PC-9 (cell line): Measurements from ENCODE around the gene SPDYE5. TPM values are rescaled to one million over a fixed set of nuclear protein-coding genes. Genes with fewer than 3 reads are reported as not detected.
A peak's percentile ranks its signal among the peaks of the same experiment; 100 is the strongest.
"Not testable (repeated sequence)": the region's sequence is repeated elsewhere in the genome, so short reads cannot be mapped to it uniquely, and the experiment has no call there.

Experiments used
- BruUV-seq: library from RNA; stranded (reverse); fragments of 400-500 nt; replicated peaks from 2 replicates; lab custom pipeline; 2021; lab: Mats Ljungman, UMichigan
- CTCF ChIA-PET: fragments of 300-600 bp; sonication (Branson Sonifier 250); formaldehyde crosslinking; loops from one replicate; lab custom pipeline; 2022; ENCODE audit warnings: antibody characterized with exemption; lab: Charles Lee
- POLR2A ChIA-PET: fragments of 300-600 bp; sonication (Branson Sonifier 250); formaldehyde crosslinking; loops from one replicate; lab custom pipeline; 2022; ENCODE audit warnings: antibody characterized with exemption; ENCODE audit not compliant: unreplicated experiment; lab: Charles Lee
- DNase-seq, 2 experiments: peaks; one replicate each; pipeline versions ENCODE4 v3.0.0 to v3.0.0-alpha.2; 2015 to 2022; ENCODE audit warnings: mixed read lengths in 1 of 2
- H2AFZ ChIP-seq: fragments of 200-600 bp; sonication (generic); 2 replicates; pipeline ENCODE4 v1.8.1; 2017; ENCODE audit warnings: antibody characterized with exemption
- H3F3A ChIP-seq: fragments of 200-600 bp; sonication (generic); 2 replicates; pipeline ENCODE4 v1.8.1; 2017; ENCODE audit warnings: antibody characterized with exemption, mild to moderate bottlenecking, low read depth; ENCODE audit not compliant: insufficient read depth
- H3K27ac ChIP-seq: fragments of 200-600 bp; sonication (generic); 2 replicates; pipeline ENCODE4 v1.6.1; 2016; ENCODE audit warnings: mixed run types
- H3K27me3 ChIP-seq: fragments of 200-600 bp; sonication (generic); 2 replicates; pipeline ENCODE4 v1.6.1; 2016; ENCODE audit warnings: low read depth, mixed run types; ENCODE audit not compliant: insufficient read depth
- H3K36me3 ChIP-seq: fragments of 200-600 bp; sonication (generic); 2 replicates; pipeline ENCODE4 v1.6.1; 2016; ENCODE audit warnings: low read depth, mixed run types
- H3K4me1 ChIP-seq: fragments of 200-600 bp; sonication (generic); replicated peaks from 2 replicates; pipeline ENCODE4 v1.6.1; 2016; ENCODE audit warnings: mixed run types; ENCODE audit not compliant: insufficient read depth
- H3K4me2 ChIP-seq: fragments of 200-600 bp; sonication (generic); 2 replicates; pipeline ENCODE4 v1.6.1; 2017; ENCODE audit warnings: mixed run types
- H3K4me3 ChIP-seq: fragments of 200-600 bp; sonication (generic); 2 replicates; pipeline ENCODE4 v1.6.1; 2016; ENCODE audit warnings: mixed run types
- H3K79me2 ChIP-seq: fragments of 200-600 bp; sonication (generic); 2 replicates; pipeline ENCODE4 v1.6.1; 2017; ENCODE audit warnings: low read depth, mixed run types
- H3K9me2 ChIP-seq: fragments of 200-600 bp; sonication (generic); 2 replicates; pipeline ENCODE4 v1.8.1; 2017; ENCODE audit warnings: mild to moderate bottlenecking; ENCODE audit not compliant: insufficient read depth
- H3K9me3 ChIP-seq: fragments of 200-600 bp; sonication (generic); 2 replicates; pipeline ENCODE4 v1.8.1; 2016; ENCODE audit warnings: low read depth; ENCODE audit not compliant: insufficient read depth
- H4K20me1 ChIP-seq: fragments of 200-600 bp; sonication (generic); 2 replicates; pipeline ENCODE4 v1.8.1; 2017; ENCODE audit not compliant: insufficient read depth
- intact Hi-C: fragments of 100-400 bp; cut with micrococcal nuclease; formaldehyde crosslinking; loops from one replicate; pipeline ENCODE4 v1.10.0; 2022; ENCODE audit not compliant: unreplicated experiment
- total RNA-seq: library from RNA; stranded (reverse); gene quantifications from 2 replicates; pipeline ENCODE4 v1.2.3, GENCODE V29; 2021

Gene SPDYE5
- total RNA-seq, 1 experiment from 2014 or later, result not detected

DNA sequence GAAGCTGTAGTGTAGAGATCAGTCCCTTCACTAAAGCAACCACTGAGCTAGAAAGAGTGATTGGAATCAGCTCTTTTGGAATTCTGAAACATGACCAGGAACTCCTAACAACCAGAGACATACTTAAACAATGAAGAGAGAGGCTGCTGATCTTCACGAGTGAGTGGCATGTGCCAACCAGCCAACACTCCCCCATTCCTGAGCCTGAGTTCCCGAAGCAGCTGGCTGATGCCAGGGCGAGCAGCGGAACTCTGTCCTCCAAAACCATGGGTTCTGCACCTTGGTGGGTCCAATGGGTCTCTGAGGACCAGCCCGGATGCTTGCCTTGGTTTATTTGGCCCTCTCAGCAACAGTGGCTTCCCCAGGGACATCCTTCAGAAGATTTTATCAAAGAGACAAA is 31.6 kb upstream of the SPDYE5 start:
- H3K79me2 ChIP-seq, H3K36me3 ChIP-seq, BruUV-seq, H3K27me3 ChIP-seq, H3K4me3 ChIP-seq, H3K9me3 ChIP-seq, DNase-seq, H3K4me2 ChIP-seq, H2AFZ ChIP-seq, POLR2A ChIA-PET, H3K9me2 ChIP-seq, CTCF ChIA-PET, intact Hi-C loops, H3F3A ChIP-seq, H3K27ac ChIP-seq, H4K20me1 ChIP-seq, H3K4me1 ChIP-seq: not testable (repeated sequence)

DNA sequence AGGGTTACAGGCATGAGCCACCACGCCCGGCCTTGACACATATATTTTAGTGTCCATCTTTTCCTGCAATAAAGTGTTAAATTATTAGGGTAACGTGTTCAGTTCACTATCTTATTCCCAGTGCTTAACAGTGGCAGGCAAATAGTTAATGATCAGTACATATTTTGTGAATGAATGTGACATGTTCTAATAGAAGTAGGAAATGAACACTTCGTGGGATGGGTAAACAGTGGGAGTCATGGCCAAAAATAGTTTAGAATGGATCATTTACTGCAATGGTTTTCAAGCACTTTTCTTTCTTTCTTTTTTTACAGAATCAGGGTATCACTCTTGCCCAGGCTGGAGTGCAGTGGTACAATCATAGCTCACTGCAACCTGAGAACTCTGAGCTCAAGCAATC is 22.0 kb upstream of the SPDYE5 start:
- H3K9me3 ChIP-seq, H3K79me2 ChIP-seq, H3F3A ChIP-seq, H3K4me3 ChIP-seq, intact Hi-C loops, H3K9me2 ChIP-seq, DNase-seq, H4K20me1 ChIP-seq, H2AFZ ChIP-seq, POLR2A ChIA-PET, H3K4me2 ChIP-seq, H3K27ac ChIP-seq, CTCF ChIA-PET, H3K27me3 ChIP-seq, H3K36me3 ChIP-seq, H3K4me1 ChIP-seq, BruUV-seq: not testable (repeated sequence)

DNA sequence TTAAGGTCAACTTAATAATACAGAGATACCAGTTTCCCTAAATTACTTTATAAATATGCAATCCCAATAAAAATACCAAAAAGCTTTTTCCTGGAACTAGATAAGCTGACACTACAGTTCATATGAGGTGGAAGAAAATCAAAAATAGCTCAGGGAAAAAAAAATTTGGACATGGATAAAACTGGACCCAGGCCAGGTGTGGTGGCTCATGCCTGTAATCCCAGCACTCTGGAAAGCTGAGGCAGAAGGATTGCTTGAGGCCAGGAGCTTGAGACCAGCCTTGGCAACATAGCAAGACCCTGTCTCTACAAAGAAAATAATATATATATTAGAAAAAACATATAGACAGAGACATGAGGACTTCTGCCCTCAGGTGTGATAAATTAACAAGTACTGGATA is 14.7 kb upstream of the SPDYE5 start:
- DNase-seq, H3K4me2 ChIP-seq, H3F3A ChIP-seq, intact Hi-C loops, POLR2A ChIA-PET, H3K4me1 ChIP-seq, BruUV-seq, H3K9me2 ChIP-seq, H2AFZ ChIP-seq, CTCF ChIA-PET, H3K27ac ChIP-seq, H3K4me3 ChIP-seq, H4K20me1 ChIP-seq, H3K36me3 ChIP-seq, H3K79me2 ChIP-seq, H3K27me3 ChIP-seq, H3K9me3 ChIP-seq: not testable (repeated sequence)

DNA sequence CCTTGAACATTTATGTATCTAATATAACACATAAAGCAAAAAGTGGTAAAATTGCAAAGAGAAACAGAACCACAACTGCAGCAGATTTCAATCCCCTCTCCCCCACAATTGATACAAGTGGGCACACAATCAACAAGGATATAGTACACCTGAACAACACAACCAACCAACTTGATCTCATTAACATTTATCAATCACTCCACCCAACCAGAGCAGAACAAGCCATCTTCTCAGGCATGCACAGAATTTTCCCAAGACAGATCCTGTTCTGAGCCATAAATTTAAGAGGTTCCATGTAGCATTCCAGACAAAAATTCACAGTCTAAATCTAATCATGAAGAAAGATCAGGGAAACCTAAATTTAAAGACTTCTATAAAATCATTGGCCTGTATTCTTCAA is 11.8 kb upstream of the SPDYE5 start:
- BruUV-seq, H4K20me1 ChIP-seq, H3K9me3 ChIP-seq, H3K36me3 ChIP-seq, H3K4me3 ChIP-seq, H3F3A ChIP-seq, H3K27me3 ChIP-seq, H3K4me2 ChIP-seq, H2AFZ ChIP-seq, H3K9me2 ChIP-seq, intact Hi-C loops, H3K4me1 ChIP-seq, POLR2A ChIA-PET, DNase-seq, H3K79me2 ChIP-seq, H3K27ac ChIP-seq, CTCF ChIA-PET: not testable (repeated sequence)

DNA sequence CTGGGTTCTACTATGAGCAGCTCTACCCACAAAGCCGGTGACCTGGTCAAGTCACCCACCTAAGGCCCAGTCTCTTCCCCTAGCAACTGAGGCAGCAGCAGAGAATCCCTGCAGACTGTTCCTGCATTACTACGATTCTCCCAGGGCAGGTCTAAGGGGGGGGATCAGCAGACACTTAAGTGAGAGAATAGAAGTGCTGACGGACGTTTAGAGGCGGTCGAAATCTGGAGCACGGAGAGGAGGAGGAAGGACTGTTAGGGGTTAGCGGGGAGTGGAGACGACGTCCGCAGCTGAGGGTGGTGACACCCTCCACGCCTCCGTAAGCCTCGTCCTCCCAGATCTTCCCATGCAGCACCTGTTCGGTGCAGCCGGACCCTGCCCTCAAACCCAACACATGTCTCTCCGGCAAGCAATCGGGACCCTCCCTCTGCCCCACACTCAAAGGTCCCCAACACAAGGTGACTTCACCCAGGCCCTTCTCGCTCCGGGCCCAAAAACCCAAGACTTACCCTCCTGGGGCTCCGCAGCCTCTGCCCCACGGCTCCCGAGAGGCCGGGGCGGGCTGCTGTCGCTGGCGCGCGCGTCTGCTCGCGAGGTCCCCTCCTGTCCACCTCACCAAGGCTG is 6.7 kb upstream of the SPDYE5 start:
- H3K27ac ChIP-seq, intact Hi-C loops, H3K79me2 ChIP-seq, BruUV-seq, H3K27me3 ChIP-seq, CTCF ChIA-PET, H3K9me3 ChIP-seq, H3K4me1 ChIP-seq, H3K9me2 ChIP-seq, POLR2A ChIA-PET, H3K36me3 ChIP-seq, H4K20me1 ChIP-seq, H3F3A ChIP-seq: not testable (repeated sequence)
- Histone ChIP-seq H2AFZ (peak overlapping the region; percentile 59; the same call in 1 of the 2 replicates), H3K4me3 (peak overlapping the region; percentile 70), H3K4me2 (peak overlapping the region; percentile 73)
- DNase-seq, result peak in 1 of 2 experiments; percentile 20

DNA sequence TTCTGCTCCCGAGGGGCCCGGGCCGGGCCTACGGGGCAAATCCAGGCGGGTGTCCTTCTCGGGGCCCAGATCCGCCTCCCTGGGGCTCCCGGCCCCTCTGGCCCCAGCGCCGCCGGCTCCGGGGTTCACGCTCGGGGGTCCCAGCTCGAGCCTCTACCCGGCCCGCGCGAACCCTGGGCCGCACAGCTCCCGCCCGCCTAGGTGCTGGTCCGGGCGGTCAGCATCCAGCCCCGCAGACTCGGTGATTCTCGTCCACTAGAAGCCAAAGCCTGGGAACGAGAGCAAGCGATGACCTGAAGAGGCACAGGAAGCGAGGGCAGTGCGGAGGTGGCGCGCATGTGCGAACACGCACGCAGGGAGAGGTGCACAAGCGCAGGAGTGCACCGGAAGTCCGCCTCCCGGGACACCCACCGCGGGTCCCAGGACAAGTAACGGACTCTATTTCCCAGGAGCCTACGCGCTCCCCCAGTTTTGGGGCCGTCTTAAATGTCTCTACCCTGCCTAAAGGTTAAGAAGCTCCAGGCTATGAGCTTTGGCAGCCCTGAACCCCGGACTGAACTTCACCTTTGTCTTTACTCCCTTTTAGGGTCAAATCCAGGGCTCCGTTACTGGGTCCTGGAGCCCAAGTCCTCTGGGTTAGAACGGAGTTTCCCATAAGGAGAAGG is 6.0 kb upstream of the SPDYE5 start, which contains the start of gene POM121C:
Gene POM121C (minus strand): TSS at position 321 of the 665 bp plus-strand sequence. CDS start 44,803 bp downstream, outside the sequence.
- H2AFZ ChIP-seq, result peak within 1 kb of the TSS; percentile 59
- H3K9me2 ChIP-seq, BruUV-seq, H3K36me3 ChIP-seq, CTCF ChIA-PET, H3K79me2 ChIP-seq, H3K9me3 ChIP-seq, H3F3A ChIP-seq, POLR2A ChIA-PET, H4K20me1 ChIP-seq, intact Hi-C loops, H3K4me1 ChIP-seq, H3K27ac ChIP-seq, H3K27me3 ChIP-seq: not testable (repeated sequence)
- peak within 1 kb of the TSS; percentile 70 for H3K4me3 ChIP-seq
- DNase-seq, result peak; percentile 69 to 87
- H3K4me2 ChIP-seq, result peak within 1 kb of the TSS; percentile 73

DNA sequence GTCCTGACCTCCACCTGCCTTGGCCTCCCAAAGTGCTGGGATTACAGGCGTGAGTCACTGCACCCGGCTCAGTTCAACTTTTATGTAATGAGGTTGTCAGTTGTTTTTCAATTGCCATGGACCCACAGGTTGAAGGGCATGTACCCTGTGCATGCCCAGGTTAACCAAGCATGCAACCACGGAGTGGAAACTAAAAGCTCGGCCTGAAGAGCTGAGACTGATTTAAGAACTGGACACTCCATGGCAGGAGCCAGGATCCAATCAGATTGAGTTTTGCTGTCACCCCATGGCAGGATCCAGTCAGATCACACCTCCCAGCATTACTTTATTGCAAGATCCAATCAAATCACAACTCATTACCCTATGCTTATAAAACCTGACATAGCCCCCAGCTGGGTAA is 16.9 kb downstream of the SPDYE5 start:
- H3K79me2 ChIP-seq, H3F3A ChIP-seq, CTCF ChIA-PET, H3K4me3 ChIP-seq, H3K27ac ChIP-seq, POLR2A ChIA-PET, H3K9me2 ChIP-seq, H3K27me3 ChIP-seq, H4K20me1 ChIP-seq, intact Hi-C loops, DNase-seq, H2AFZ ChIP-seq, BruUV-seq, H3K9me3 ChIP-seq, H3K4me1 ChIP-seq, H3K36me3 ChIP-seq, H3K4me2 ChIP-seq: not testable (repeated sequence)
